Endothelial cell of umbilical vein (primary cell): Measurements from ENCODE around the gene DHRS4.
"Not testable (repeated sequence)": the region's sequence is repeated elsewhere in the genome, so short reads cannot be mapped to it uniquely, and the experiment has no call there.

Experiments
- EZH2 ChIP-seq: IDR thresholded peaks from 2 replicates; pipeline ENCODE4 v1.6.1; 2012; ENCODE audit warnings: borderline replicate concordance, low read depth, mild to moderate bottlenecking, moderate library complexity, low read length, inconsistent platforms; ENCODE audit not compliant: severe bottlenecking
- FOS ChIP-seq: IDR thresholded peaks from 2 replicates; pipeline ENCODE4 v1.6.1; 2011; ENCODE audit warnings: mild to moderate bottlenecking, low read length, moderate library complexity, borderline replicate concordance; ENCODE audit not compliant: insufficient read depth
- POLR2A ChIP-seq: IDR thresholded peaks from 2 replicates; pipeline ENCODE4 v1.6.1; 2012; ENCODE audit warnings: low read depth, mild to moderate bottlenecking, control low read depth, low read length
- POLR2AphosphoS5 ChIP-seq: IDR thresholded peaks from 2 replicates; pipeline ENCODE4 v1.6.1; 2012; ENCODE audit warnings: low read depth, mild to moderate bottlenecking, control low read depth, low read length, moderate library complexity; ENCODE audit not compliant: insufficient read depth
- TF ChIP-seq, protein P1 (sequence below), 2 donors: IDR thresholded peaks; 1 replicate in 1 of 2; 2 replicates in 1 of 2; pipeline ENCODE4 v1.5.1; 2011; ENCODE audit warnings: low read length in 2 of 2, mild to moderate bottlenecking in 2 of 2, moderate library complexity in 2 of 2, control low read depth in 1 of 2, inconsistent platforms in 1 of 2, low read depth in 1 of 2; ENCODE audit not compliant: insufficient read depth in 1 of 2; ENCODE audit errors: extremely low read depth in 1 of 2

DNA sequence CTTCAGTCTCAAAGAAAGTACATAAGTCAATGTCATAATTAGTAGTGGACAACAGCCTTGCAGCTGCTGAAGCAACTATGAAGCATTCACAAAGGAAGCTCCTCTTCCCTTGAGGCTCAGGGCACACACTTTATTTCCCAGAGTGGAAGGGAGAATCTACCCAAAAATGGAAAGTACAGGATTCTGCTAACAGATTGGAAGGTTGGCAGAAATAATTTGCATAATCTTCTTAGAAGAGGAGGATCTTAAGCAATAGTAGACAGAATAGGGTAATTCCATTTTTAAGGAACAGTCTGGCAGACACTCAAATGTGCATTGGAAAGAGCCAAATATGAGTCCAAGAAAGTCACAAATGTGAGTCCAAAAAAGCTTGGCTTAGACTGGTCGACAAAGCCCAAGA lies 37.4 kb downstream of the DHRS4 start:
- TF ChIP-seq POLR2A, POLR2AphosphoS5, EZH2, FOS: not testable (repeated sequence)
- TF ChIP-seq, protein P1, sequence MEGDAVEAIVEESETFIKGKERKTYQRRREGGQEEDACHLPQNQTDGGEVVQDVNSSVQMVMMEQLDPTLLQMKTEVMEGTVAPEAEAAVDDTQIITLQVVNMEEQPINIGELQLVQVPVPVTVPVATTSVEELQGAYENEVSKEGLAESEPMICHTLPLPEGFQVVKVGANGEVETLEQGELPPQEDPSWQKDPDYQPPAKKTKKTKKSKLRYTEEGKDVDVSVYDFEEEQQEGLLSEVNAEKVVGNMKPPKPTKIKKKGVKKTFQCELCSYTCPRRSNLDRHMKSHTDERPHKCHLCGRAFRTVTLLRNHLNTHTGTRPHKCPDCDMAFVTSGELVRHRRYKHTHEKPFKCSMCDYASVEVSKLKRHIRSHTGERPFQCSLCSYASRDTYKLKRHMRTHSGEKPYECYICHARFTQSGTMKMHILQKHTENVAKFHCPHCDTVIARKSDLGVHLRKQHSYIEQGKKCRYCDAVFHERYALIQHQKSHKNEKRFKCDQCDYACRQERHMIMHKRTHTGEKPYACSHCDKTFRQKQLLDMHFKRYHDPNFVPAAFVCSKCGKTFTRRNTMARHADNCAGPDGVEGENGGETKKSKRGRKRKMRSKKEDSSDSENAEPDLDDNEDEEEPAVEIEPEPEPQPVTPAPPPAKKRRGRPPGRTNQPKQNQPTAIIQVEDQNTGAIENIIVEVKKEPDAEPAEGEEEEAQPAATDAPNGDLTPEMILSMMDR (IDR thresholded peaks at IDR 0.05; ENCODE audit: extremely low read depth in 1 of 2, insufficient read depth in 1 of 2, low read depth in 1 of 2, low read length in 2 of 2) = not testable (repeated sequence)
